ENCODE results near the gene SLMAP.

Gene SLMAP

GRCh38 chr3:57923752-57924151, 167.6 kb downstream of the SLMAP start:
- DNase-seq (ENCODE audit: low spot score): no peak
- in situ Hi-C loops (cut with MboI; ENCODE audit: low sequenced_read_pairs, unreplicated experiment): no loop called here
- TF ChIP-seq CTCF (IDR thresholded peaks at IDR 0.05; ENCODE audit: borderline replicate concordance, control extremely low read depth, extremely low read depth, insufficient read depth, missing control alignments): no peak

- no peak for TF ChIP-seq CTCF (IDR thresholded peaks at IDR 0.05; ENCODE audit: borderline replicate concordance, control extremely low read depth, extremely low read depth, insufficient read depth, missing control alignments)
- in situ Hi-C loops (cut with MboI; ENCODE audit: low sequenced_read_pairs, unreplicated experiment): no loop called here
Observed at GRCh38 chr3:57927166-57927565, 171.1 kb downstream of the SLMAP start.

GRCh38 chr3:57927916-57928315, 171.8 kb downstream of the SLMAP start:
- no peak for TF ChIP-seq CTCF (IDR thresholded peaks at IDR 0.05; ENCODE audit: borderline replicate concordance, control extremely low read depth, extremely low read depth, insufficient read depth, missing control alignments)
- no peak for DNase-seq (ENCODE audit: low spot score)
- in situ Hi-C loops (cut with MboI; ENCODE audit: low sequenced_read_pairs, unreplicated experiment): no loop called here

More at GRCh38 chr3:57927166-57927565, 171.1 kb downstream of the SLMAP start:
- DNase-seq (ENCODE audit: low spot score): no peak

- DNase-seq (ENCODE audit: low spot score): no peak
- in situ Hi-C loops (cut with MboI; ENCODE audit: low sequenced_read_pairs, unreplicated experiment): no loop called here
Observed at GRCh38 chr3:57928511-57928910, 172.4 kb downstream of the SLMAP start.

GRCh38 chr3:57929988-57930387, 173.9 kb downstream of the SLMAP start:
- in situ Hi-C loops (cut with MboI; ENCODE audit: low sequenced_read_pairs, unreplicated experiment): no loop called here
- TF ChIP-seq CTCF (IDR thresholded peaks at IDR 0.05; ENCODE audit: borderline replicate concordance, control extremely low read depth, extremely low read depth, insufficient read depth, missing control alignments): no peak
- DNase-seq (ENCODE audit: low spot score): no peak

More at GRCh38 chr3:57928511-57928910, 172.4 kb downstream of the SLMAP start:
- TF ChIP-seq CTCF (IDR thresholded peaks at IDR 0.05; ENCODE audit: borderline replicate concordance, control extremely low read depth, extremely low read depth, insufficient read depth, missing control alignments): no peak

- no peak for TF ChIP-seq CTCF (IDR thresholded peaks at IDR 0.05; ENCODE audit: borderline replicate concordance, control extremely low read depth, extremely low read depth, insufficient read depth, missing control alignments)
Observed at GRCh38 chr3:57933602-57934001, 177.5 kb downstream of the SLMAP start.

GRCh38 chr3:57934373-57934772, 178.3 kb downstream of the SLMAP start:
- in situ Hi-C loops (cut with MboI; ENCODE audit: low sequenced_read_pairs, unreplicated experiment): no loop called here

More at GRCh38 chr3:57933602-57934001, 177.5 kb downstream of the SLMAP start:
- DNase-seq (ENCODE audit: low spot score): no peak
- in situ Hi-C loops (cut with MboI; ENCODE audit: low sequenced_read_pairs, unreplicated experiment): no loop called here

More at GRCh38 chr3:57934373-57934772, 178.3 kb downstream of the SLMAP start:
- TF ChIP-seq CTCF (IDR thresholded peaks at IDR 0.05; ENCODE audit: borderline replicate concordance, control extremely low read depth, extremely low read depth, insufficient read depth, missing control alignments): no peak
- DNase-seq (ENCODE audit: low spot score): no peak
